Measurements from ENCODE around the gene SLC17A9.

The SLC17A9 gene

DNA sequence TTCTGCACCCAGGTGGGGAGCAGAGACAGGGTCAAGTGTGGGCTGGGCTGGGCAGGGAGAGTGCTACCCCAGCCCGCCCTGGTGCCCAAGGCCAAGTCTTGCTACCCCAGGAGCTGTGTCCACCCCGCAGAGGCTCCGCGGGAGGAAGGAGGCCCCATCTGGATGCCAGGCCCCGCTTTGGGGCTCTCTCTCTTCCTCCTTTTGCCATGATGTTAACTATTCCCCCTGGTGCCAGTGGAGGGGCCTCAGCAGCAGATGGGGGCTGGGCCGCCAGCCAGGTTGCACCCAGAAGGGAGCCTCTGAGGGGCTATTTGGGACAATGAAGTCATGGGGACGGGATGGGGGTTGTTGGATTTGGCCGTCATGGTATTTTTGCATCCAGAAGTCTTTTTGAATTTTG lies 9.3 kb downstream of the SLC17A9 start:
- Histone ChIP-seq H3K9ac (ENCODE audit: low read depth in 1 of 2, low read length in 2 of 2) (no peak overlapping the region), H3K36me3 (ENCODE audit: control insufficient read depth in 2 of 2, insufficient read depth in 2 of 2, low read length in 2 of 2) (peaks cover 15 to 29% of the 10 kb centered on the region in 2 donors), H3K4me1 (ENCODE audit: control insufficient read depth in 2 of 2, insufficient read depth in 2 of 2, low read length in 2 of 2) (no peaks in the 10 kb centered on the region), H3K4me3 (ENCODE audit: low read length in 2 of 2) (no peak overlapping the region), H3K27me3 (ENCODE audit: control insufficient read depth in 2 of 2, insufficient read depth in 2 of 2, low read length in 2 of 2) (no peaks in the 10 kb centered on the region), H3K27ac (ENCODE audit: low read depth in 2 of 2, low read length in 2 of 2) (no peak overlapping the region), H3K9me3 (ENCODE audit: control insufficient read depth in 2 of 2, low read length in 2 of 2) (no peaks in the 10 kb centered on the region)

- no peak overlapping the region for H3K27ac ChIP-seq (ENCODE audit: low read depth in 2 of 2, low read length in 2 of 2)
- no peaks in the 10 kb centered on the region for H3K9me3 ChIP-seq (ENCODE audit: control insufficient read depth in 2 of 2, low read length in 2 of 2)
These were observed 9.8 kb downstream of the SLC17A9 start for GRCh38 chr20:62962221-62962879.

DNA sequence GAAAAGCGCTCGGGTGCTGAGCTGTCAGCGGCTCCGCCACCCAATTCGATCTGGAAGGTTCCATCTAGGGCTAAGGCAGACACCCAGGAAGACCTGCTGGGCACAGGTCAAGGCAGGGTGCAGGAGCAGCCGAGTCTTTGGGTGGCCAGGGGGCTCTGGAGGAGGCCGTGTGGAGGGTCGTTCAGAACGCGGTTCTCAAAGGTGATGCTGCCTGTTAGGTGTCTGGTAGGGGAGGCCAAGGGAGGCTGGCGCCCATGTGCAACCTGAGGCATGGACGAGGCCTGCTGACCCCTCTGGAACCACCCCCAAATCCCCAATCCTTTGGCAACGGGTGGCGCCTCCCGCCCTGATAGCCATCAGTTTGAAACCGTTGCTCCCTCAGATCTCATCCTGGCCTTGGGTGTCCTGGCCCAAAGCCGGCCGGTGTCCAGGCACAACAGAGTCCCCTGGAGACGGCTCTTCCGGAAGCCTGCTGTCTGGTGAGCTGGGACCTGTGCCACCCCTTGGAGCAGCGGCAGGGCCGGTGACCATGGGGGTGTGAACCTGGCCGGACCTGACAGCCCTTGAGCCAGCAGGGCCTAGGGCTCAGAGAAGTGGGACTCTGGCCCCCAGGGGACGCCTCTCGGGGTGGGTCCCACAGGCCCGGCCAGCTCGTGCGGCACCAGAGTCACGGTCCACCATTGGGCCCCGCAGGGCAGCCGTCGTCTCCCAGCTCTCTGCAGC lies 10.5 kb downstream of the SLC17A9 start:
- Histone ChIP-seq H3K36me3 (ENCODE audit: control insufficient read depth in 2 of 2, insufficient read depth in 2 of 2, low read length in 2 of 2) (peaks cover 9 to 18% of the 10 kb centered on the region in 2 donors), H3K4me1 (ENCODE audit: control insufficient read depth in 2 of 2, insufficient read depth in 2 of 2, low read length in 2 of 2) (no peaks in the 10 kb centered on the region), H3K9ac (ENCODE audit: low read depth in 1 of 2, low read length in 2 of 2) (no peak overlapping the region), H3K4me3 (ENCODE audit: low read length in 2 of 2) (no peak overlapping the region), H3K27ac (ENCODE audit: low read depth in 2 of 2, low read length in 2 of 2) (no peak overlapping the region), H3K9me3 (ENCODE audit: control insufficient read depth in 2 of 2, low read length in 2 of 2) (no peaks in the 10 kb centered on the region), H3K27me3 (ENCODE audit: control insufficient read depth in 2 of 2, insufficient read depth in 2 of 2, low read length in 2 of 2) (no peaks in the 10 kb centered on the region)

More at GRCh38 chr20:62962221-62962879, 9.8 kb downstream of the SLC17A9 start:
- no peak overlapping the region for H3K9ac ChIP-seq (ENCODE audit: low read depth in 1 of 2, low read length in 2 of 2)
- H3K27me3 ChIP-seq (ENCODE audit: control insufficient read depth in 2 of 2, insufficient read depth in 2 of 2, low read length in 2 of 2): no peaks in the 10 kb centered on the region
- H3K4me3 ChIP-seq (ENCODE audit: low read length in 2 of 2): no peak overlapping the region
- H3K36me3 ChIP-seq (ENCODE audit: control insufficient read depth in 2 of 2, insufficient read depth in 2 of 2, low read length in 2 of 2): peaks cover 14 to 25% of the 10 kb centered on the region in 2 donors
- no peaks in the 10 kb centered on the region for H3K4me1 ChIP-seq (ENCODE audit: control insufficient read depth in 2 of 2, insufficient read depth in 2 of 2, low read length in 2 of 2)

DNA sequence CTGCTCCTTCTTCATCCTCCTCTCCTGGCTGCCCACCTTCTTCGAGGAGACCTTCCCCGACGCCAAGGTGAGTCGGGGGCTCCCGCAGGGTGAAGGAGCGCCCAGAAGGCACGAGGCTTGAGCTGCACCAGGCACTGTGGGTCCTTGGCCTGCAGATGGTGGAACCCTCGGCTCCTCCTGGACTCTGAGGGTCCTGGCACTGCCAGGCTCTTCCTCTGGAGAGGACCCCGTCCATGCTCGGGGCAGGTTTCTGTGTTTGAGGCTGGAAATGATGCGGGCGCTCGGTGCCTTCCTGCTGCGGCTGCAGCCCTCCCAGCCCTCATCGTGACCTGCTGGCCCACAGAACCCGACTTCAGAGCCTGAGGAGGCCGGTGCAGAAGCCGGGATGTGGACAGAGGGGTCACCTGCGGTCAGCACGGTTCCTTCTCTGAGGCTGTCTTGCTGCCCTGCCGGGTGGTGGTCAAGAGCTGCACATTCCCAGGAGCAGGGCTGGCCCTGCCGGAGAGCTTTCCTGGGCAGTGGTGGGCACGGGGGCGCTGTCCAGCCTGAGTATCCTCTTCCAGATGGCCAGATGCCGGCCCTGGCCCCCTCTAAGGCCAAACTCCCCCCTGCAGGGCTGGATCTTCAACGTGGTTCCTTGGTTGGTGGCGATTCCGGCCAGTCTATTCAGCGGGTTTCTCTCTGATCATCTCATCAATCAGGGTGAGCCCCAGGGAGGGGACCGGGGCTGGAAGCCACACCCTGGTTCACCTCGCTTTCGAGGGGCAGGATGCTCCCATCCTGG lies 11.3 kb downstream of the SLC17A9 start:
- H3K27me3 ChIP-seq (ENCODE audit: control insufficient read depth in 2 of 2, insufficient read depth in 2 of 2, low read length in 2 of 2): no peaks in the 10 kb centered on the region
- H3K4me1 ChIP-seq (ENCODE audit: control insufficient read depth in 2 of 2, insufficient read depth in 2 of 2, low read length in 2 of 2): no peaks in the 10 kb centered on the region
- H3K9ac ChIP-seq (ENCODE audit: low read depth in 1 of 2, low read length in 2 of 2): no peak overlapping the region
- no peak overlapping the region for H3K27ac ChIP-seq (ENCODE audit: low read depth in 2 of 2, low read length in 2 of 2)
- H3K9me3 ChIP-seq (ENCODE audit: control insufficient read depth in 2 of 2, low read length in 2 of 2): no peaks in the 10 kb centered on the region
- H3K36me3 ChIP-seq (ENCODE audit: control insufficient read depth in 2 of 2, insufficient read depth in 2 of 2, low read length in 2 of 2): peaks cover 9 to 15% of the 10 kb centered on the region in 2 donors
- H3K4me3 ChIP-seq (ENCODE audit: low read length in 2 of 2): no peak overlapping the region

GRCh38 chr20:62964700-62965099 lies 12.2 kb downstream of the SLC17A9 start:
- H3K36me3 ChIP-seq (ENCODE audit: control insufficient read depth in 2 of 2, insufficient read depth in 2 of 2, low read length in 2 of 2): peaks cover 9 to 14% of the 10 kb centered on the region in 2 donors
- H3K4me3 ChIP-seq (ENCODE audit: low read length in 2 of 2): no peak overlapping the region
- no peaks in the 10 kb centered on the region for H3K4me1 ChIP-seq (ENCODE audit: control insufficient read depth in 2 of 2, insufficient read depth in 2 of 2, low read length in 2 of 2)
- H3K27ac ChIP-seq (ENCODE audit: low read depth in 2 of 2, low read length in 2 of 2): no peak overlapping the region
- H3K9me3 ChIP-seq (ENCODE audit: control insufficient read depth in 2 of 2, low read length in 2 of 2): no peaks in the 10 kb centered on the region
- no peak overlapping the region for H3K9ac ChIP-seq (ENCODE audit: low read depth in 1 of 2, low read length in 2 of 2)
- no peaks in the 10 kb centered on the region for H3K27me3 ChIP-seq (ENCODE audit: control insufficient read depth in 2 of 2, insufficient read depth in 2 of 2, low read length in 2 of 2)

DNA sequence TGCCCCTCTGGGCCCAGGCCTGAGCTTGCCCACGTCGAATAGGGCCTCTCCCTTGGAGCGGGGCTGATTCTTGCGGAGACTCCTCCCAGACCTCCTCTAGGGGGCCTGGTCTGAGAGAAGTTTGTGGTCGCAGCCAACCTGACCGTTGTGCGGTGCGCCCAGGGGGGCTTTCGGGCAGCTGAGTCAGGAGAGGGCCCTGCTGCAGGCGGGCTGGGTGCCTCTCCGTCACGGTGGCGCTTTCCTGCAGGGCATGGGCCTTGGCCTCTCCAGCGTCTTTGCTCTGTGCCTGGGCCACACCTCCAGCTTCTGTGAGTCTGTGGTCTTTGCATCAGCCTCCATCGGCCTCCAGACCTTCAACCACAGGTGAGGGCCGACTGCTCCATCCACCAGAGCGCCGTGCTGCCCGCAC lies 12.9 kb downstream of the SLC17A9 start:
- no peak overlapping the region for H3K27ac ChIP-seq (ENCODE audit: low read depth in 2 of 2, low read length in 2 of 2)
- H3K4me3 ChIP-seq (ENCODE audit: low read length in 2 of 2): no peak overlapping the region
- H3K9ac ChIP-seq (ENCODE audit: low read depth in 1 of 2, low read length in 2 of 2): no peak overlapping the region
- H3K27me3 ChIP-seq (ENCODE audit: control insufficient read depth in 2 of 2, insufficient read depth in 2 of 2, low read length in 2 of 2): no peaks in the 10 kb centered on the region
- no peaks in the 10 kb centered on the region for H3K4me1 ChIP-seq (ENCODE audit: control insufficient read depth in 2 of 2, insufficient read depth in 2 of 2, low read length in 2 of 2)
- peaks cover 7 to 9% of the 10 kb centered on the region in 2 donors for H3K36me3 ChIP-seq (ENCODE audit: control insufficient read depth in 2 of 2, insufficient read depth in 2 of 2, low read length in 2 of 2)
- H3K9me3 ChIP-seq (ENCODE audit: control insufficient read depth in 2 of 2, low read length in 2 of 2): no peaks in the 10 kb centered on the region

DNA sequence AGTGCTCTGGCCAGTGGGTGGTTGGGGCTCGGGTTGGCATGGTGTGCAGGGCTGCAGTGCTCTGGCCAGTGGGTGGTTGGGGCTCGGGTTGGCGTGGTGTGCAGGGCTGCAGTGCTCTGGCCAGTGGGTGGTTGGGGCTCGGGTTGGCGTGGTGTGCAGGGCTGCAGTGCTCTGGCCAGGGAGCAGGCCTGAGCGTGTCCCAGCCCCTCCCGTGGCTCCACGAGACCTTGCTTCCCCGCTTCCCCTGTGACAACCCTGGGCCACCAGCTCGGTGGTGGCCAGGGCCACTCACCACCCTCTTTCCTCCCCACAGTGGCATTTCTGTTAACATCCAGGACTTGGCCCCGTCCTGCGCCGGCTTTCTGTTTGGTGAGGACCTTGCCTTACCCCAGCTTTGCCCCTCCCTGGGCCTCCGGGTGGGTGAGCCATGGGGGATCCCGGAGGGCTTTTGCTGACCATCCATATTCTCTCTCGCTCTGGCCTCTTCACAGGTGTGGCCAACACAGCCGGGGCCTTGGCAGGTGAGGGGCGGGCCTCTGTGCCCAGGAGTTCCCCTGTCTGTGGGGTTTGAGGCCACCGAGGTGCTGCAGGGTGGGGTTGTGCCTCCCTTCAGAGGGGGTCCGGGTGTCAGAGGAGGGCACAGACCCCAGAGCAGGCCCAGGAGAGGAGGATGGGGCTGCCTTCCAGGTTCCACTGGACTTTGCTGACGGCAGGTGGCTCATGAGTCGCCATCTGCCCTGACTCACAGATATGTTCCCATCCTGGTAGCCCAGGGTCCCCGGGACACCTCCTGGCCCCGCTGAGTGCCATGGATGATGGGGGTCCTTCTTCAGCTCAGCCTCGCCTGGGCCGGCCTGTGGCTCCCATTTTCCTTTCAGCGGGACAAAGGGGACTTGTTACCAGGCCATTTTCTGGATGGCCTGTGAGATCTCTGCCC lies 14.0 kb downstream of the SLC17A9 start:
- Histone ChIP-seq H3K9ac (ENCODE audit: low read depth in 1 of 2, low read length in 2 of 2) (no peak overlapping the region), H3K27me3 (ENCODE audit: control insufficient read depth in 2 of 2, insufficient read depth in 2 of 2, low read length in 2 of 2) (peaks cover 0 to 3% of the 10 kb centered on the region in 2 donors), H3K36me3 (ENCODE audit: control insufficient read depth in 2 of 2, insufficient read depth in 2 of 2, low read length in 2 of 2) (peaks cover 7 to 9% of the 10 kb centered on the region in 2 donors)

DNA sequence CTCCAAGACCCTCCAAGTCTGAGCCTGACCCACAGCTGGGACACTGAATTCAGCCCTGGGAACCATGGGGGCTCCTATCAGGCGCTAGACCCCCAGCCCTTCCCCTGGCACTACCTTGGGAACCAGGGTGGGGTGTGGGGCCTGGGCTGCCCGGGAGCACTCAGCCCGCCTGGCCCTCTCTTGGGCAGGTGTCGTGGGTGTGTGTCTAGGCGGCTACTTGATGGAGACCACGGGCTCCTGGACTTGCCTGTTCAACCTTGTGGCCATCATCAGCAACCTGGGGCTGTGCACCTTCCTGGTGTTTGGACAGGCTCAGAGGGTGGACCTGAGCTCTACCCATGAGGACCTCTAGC lies 14.6 kb downstream of the SLC17A9 start:
- no peaks in the 10 kb centered on the region for H3K4me1 ChIP-seq (ENCODE audit: control insufficient read depth in 2 of 2, insufficient read depth in 2 of 2, low read length in 2 of 2)
- no peak overlapping the region for H3K9ac ChIP-seq (ENCODE audit: low read depth in 1 of 2, low read length in 2 of 2)
- H3K9me3 ChIP-seq (ENCODE audit: control insufficient read depth in 2 of 2, low read length in 2 of 2): no peaks in the 10 kb centered on the region
- no peak overlapping the region for H3K4me3 ChIP-seq (ENCODE audit: low read length in 2 of 2)
- H3K27me3 ChIP-seq (ENCODE audit: control insufficient read depth in 2 of 2, insufficient read depth in 2 of 2, low read length in 2 of 2): peaks cover 0 to 10% of the 10 kb centered on the region in 2 donors
- peaks cover 7 to 9% of the 10 kb centered on the region in 2 donors for H3K36me3 ChIP-seq (ENCODE audit: control insufficient read depth in 2 of 2, insufficient read depth in 2 of 2, low read length in 2 of 2)
- no peak overlapping the region for H3K27ac ChIP-seq (ENCODE audit: low read depth in 2 of 2, low read length in 2 of 2)

More for the DNA sequence above, 14.0 kb downstream of the SLC17A9 start:
- H3K27ac ChIP-seq (ENCODE audit: low read depth in 2 of 2, low read length in 2 of 2): no peak overlapping the region
- H3K4me3 ChIP-seq (ENCODE audit: low read length in 2 of 2): no peak overlapping the region
- H3K9me3 ChIP-seq (ENCODE audit: control insufficient read depth in 2 of 2, low read length in 2 of 2): no peaks in the 10 kb centered on the region
- H3K4me1 ChIP-seq (ENCODE audit: control insufficient read depth in 2 of 2, insufficient read depth in 2 of 2, low read length in 2 of 2): no peaks in the 10 kb centered on the region

GRCh38 chr20:62967628-62968351 lies 15.3 kb downstream of the SLC17A9 start:
- Histone ChIP-seq H3K27ac (ENCODE audit: low read depth in 2 of 2, low read length in 2 of 2) (no peak overlapping the region), H3K36me3 (ENCODE audit: control insufficient read depth in 2 of 2, insufficient read depth in 2 of 2, low read length in 2 of 2) (peaks cover 7 to 9% of the 10 kb centered on the region in 2 donors), H3K9me3 (ENCODE audit: control insufficient read depth in 2 of 2, low read length in 2 of 2) (no peaks in the 10 kb centered on the region), H3K27me3 (ENCODE audit: control insufficient read depth in 2 of 2, insufficient read depth in 2 of 2, low read length in 2 of 2) (peaks cover 0 to 15% of the 10 kb centered on the region in 2 donors), H3K4me3 (ENCODE audit: low read length in 2 of 2) (no peak overlapping the region), H3K9ac (ENCODE audit: low read depth in 1 of 2, low read length in 2 of 2) (no peak overlapping the region), H3K4me1 (ENCODE audit: control insufficient read depth in 2 of 2, insufficient read depth in 2 of 2, low read length in 2 of 2) (peaks cover 4 to 5% of the 10 kb centered on the region in 2 donors)
